ENCODE results near the gene NEK10.

- TF ChIP-seq EZH2 (optimal IDR thresholded peaks at IDR 0.05; ENCODE audit: low read depth, low read length) (no peak), CTCF (IDR thresholded peaks at IDR 0.05; ENCODE audit: low read length) (no peak)
Measured at GRCh38 chr3:27252646-27253045, 116.5 kb downstream of the NEK10 start.

Data from MM.1S (cell line).